Fibroblast of lung (primary cell): ENCODE measurements around the gene SORL1. TPM values are rescaled to one million over a fixed set of nuclear protein-coding genes. Genes with fewer than 3 reads are reported as not detected.

ENCODE experiments used
- DNase-seq, 2 donors: peaks; one replicate each; pipeline versions ENCODE4 v3.0.0 to v3.0.0-alpha.2; 2010; ENCODE audit warnings: low read depth in 2 of 2
- H2AFZ ChIP-seq: 2 replicates; pipeline ENCODE4 v1.5.1; 2012; ENCODE audit warnings: low read length, control low read depth, inconsistent platforms
- H3K27ac ChIP-seq: 2 replicates; pipeline ENCODE4 v1.5.1; 2011; ENCODE audit warnings: low read length, control low read depth; ENCODE audit not compliant: insufficient read depth
- H3K27me3 ChIP-seq: 2 replicates; pipeline ENCODE4 v1.5.1; 2011; ENCODE audit warnings: mild to moderate bottlenecking, low read length; ENCODE audit not compliant: control insufficient read depth, insufficient read depth
- H3K36me3 ChIP-seq: 2 replicates; pipeline ENCODE4 v1.5.1; 2011; ENCODE audit warnings: low read length; ENCODE audit not compliant: control insufficient read depth, insufficient read depth
- H3K4me1 ChIP-seq: 2 replicates; pipeline ENCODE4 v1.5.1; 2011; ENCODE audit warnings: low read length; ENCODE audit not compliant: control insufficient read depth, insufficient read depth; ENCODE audit errors: extremely low read depth
- H3K4me2 ChIP-seq: 2 replicates; pipeline ENCODE4 v1.5.1; 2011; ENCODE audit warnings: low read length, control low read depth; ENCODE audit not compliant: insufficient read depth; ENCODE audit errors: extremely low read depth
- H3K4me3 ChIP-seq, 4 experiments: fragments of 200-600 bp in 1 of 4; sonication (generic) in 1 of 4; replicated peaks in 1 of 4; 2 replicates each; pipeline ENCODE4 v1.5.1; 2011 to 2016; ENCODE audit warnings: low read length in 4 of 4, low read depth in 3 of 4, mild to moderate bottlenecking in 3 of 4, control low read depth in 2 of 4, inconsistent platforms in 1 of 4, mixed read lengths in 1 of 4; ENCODE audit not compliant: insufficient read depth in 1 of 4; ENCODE audit errors: control extremely low read depth in 1 of 4
- H3K79me2 ChIP-seq: 2 replicates; pipeline ENCODE4 v1.5.1; 2012; ENCODE audit warnings: mild to moderate bottlenecking, low read length, inconsistent platforms; ENCODE audit not compliant: control insufficient read depth, insufficient read depth
- H3K9ac ChIP-seq: 2 replicates; pipeline ENCODE4 v1.5.1; 2011; ENCODE audit warnings: mild to moderate bottlenecking, low read length, control low read depth; ENCODE audit not compliant: insufficient read depth
- H3K9me3 ChIP-seq: 2 replicates; pipeline ENCODE4 v1.5.1; 2012; ENCODE audit warnings: low read depth, low read length; ENCODE audit not compliant: control insufficient read depth, insufficient read depth
- H4K20me1 ChIP-seq: 2 replicates; pipeline ENCODE4 v1.5.1; 2011; ENCODE audit warnings: low read length; ENCODE audit not compliant: control insufficient read depth, insufficient read depth; ENCODE audit errors: extremely low read depth
- EZH2 ChIP-seq: IDR thresholded peaks from 2 replicates; pipeline ENCODE4 v1.5.1; 2012; ENCODE audit warnings: low read length, control low read depth, mild to moderate bottlenecking; ENCODE audit errors: missing control alignments
- polyA plus RNA-seq, 2 donors: library from polyadenylated mRNA; depleted of rRNA in 1 of 2; stranded (reverse) in 1 of 2; unstranded in 1 of 2; fragments of >200 nt; gene quantifications; 2 replicates each; pipeline ENCODE4 v1.2.1, GENCODE V29; 2011 to 2012; ENCODE audit warnings: missing spikeins in 1 of 2
- total RNA-seq: library from RNA; depleted of rRNA; stranded (reverse); fragments of >200 nt; gene quantifications from 2 replicates; pipeline ENCODE4 v1.2.1, GENCODE V29; 2014
- TF ChIP-seq, protein P1 (sequence below), 2 donors: IDR thresholded peaks in 1 of 2; conservative IDR thresholded peaks in 1 of 2; 1 replicate in 1 of 2; 2 replicates in 1 of 2; pipeline ENCODE4 v1.5.1; 2011 to 2012; ENCODE audit warnings: low read length in 2 of 2, control low read depth in 1 of 2, inconsistent platforms in 1 of 2, low read depth in 1 of 2, mild to moderate bottlenecking in 1 of 2

The SORL1 gene
- total and polyA plus RNA-seq, 2 donors (not counting 1 experiment from before 2014, with no cell fraction given) = 0.58 to 10.9 TPM

DNA sequence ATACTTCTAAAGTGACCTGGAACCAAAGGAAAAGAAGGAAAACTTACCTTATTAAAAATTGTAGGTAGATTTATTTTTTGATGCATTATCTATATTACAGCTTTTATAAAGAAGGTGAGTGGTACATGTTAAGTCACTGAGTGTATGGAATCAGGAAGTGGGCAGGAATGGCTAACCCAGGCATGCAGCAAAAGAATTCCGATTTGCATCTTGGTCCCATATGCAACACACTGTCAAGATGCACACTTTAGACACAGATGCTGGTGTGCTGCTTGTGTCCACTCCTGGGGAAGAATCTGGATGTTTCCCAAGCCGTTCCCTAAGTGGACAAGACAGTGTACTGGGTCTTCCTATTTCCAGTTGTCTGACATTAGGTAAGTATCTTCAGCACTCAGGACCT, 100.5 kb downstream of the SORL1 start:
- H3K27me3 ChIP-seq = no peaks in the 10 kb centered on the region
- no peaks in the 10 kb centered on the region for H3K4me1 ChIP-seq
- H3K9me3 ChIP-seq = no peaks in the 10 kb centered on the region
- no peak for DNase-seq
- H4K20me1 ChIP-seq = no peaks in the 10 kb centered on the region
- H3K79me2 ChIP-seq = no peaks in the 10 kb centered on the region
- TF ChIP-seq, protein P1, sequence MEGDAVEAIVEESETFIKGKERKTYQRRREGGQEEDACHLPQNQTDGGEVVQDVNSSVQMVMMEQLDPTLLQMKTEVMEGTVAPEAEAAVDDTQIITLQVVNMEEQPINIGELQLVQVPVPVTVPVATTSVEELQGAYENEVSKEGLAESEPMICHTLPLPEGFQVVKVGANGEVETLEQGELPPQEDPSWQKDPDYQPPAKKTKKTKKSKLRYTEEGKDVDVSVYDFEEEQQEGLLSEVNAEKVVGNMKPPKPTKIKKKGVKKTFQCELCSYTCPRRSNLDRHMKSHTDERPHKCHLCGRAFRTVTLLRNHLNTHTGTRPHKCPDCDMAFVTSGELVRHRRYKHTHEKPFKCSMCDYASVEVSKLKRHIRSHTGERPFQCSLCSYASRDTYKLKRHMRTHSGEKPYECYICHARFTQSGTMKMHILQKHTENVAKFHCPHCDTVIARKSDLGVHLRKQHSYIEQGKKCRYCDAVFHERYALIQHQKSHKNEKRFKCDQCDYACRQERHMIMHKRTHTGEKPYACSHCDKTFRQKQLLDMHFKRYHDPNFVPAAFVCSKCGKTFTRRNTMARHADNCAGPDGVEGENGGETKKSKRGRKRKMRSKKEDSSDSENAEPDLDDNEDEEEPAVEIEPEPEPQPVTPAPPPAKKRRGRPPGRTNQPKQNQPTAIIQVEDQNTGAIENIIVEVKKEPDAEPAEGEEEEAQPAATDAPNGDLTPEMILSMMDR (conservative IDR thresholded peaks at IDR 0.05 in 1 of 2, IDR thresholded peaks at IDR 0.05 in 1 of 2; ENCODE audit: low read depth in 1 of 2, low read length in 2 of 2) = no peak
- no peak for TF ChIP-seq EZH2
- H3K36me3 ChIP-seq = no peaks in the 10 kb centered on the region
- H2AFZ ChIP-seq = no peak overlapping the region
- H3K4me2 ChIP-seq = no peak overlapping the region
- no peak overlapping the region for H3K27ac ChIP-seq
- H3K9ac ChIP-seq = no peak overlapping the region
- H3K4me3 ChIP-seq = no peak overlapping the region

DNA sequence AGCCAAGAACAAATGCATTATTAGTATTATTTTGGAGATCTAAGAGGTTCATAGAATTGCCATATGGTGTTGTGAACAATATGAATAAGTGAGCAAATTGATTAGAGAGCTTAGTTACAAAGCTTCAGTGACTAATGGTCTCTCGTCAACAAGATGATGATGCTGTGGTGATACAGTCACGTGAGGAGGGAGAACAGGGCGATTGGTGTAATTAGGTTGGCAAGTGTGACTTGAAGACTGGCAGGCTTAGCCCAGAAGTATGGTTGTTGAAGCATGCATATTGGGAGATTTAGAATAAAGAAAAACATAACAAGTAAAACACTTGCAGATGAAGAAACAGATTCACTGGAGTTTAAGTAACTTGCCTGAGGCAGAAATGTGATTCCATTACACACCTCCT, 101.3 kb downstream of the SORL1 start:
- no peak overlapping the region for H3K27ac ChIP-seq
- no peak overlapping the region for H3K4me2 ChIP-seq
- H3K9ac ChIP-seq = no peak overlapping the region
- DNase-seq = no peak
- no peak overlapping the region for H2AFZ ChIP-seq
- H3K79me2 ChIP-seq = no peaks in the 10 kb centered on the region
- no peaks in the 10 kb centered on the region for H3K36me3 ChIP-seq
- no peak overlapping the region for H3K4me3 ChIP-seq
- no peaks in the 10 kb centered on the region for H3K4me1 ChIP-seq
- H4K20me1 ChIP-seq = no peaks in the 10 kb centered on the region
- no peak for TF ChIP-seq EZH2
- TF ChIP-seq, protein P1 (conservative IDR thresholded peaks at IDR 0.05 in 1 of 2, IDR thresholded peaks at IDR 0.05 in 1 of 2; ENCODE audit: low read depth in 1 of 2, low read length in 2 of 2) = no peak
- H3K27me3 ChIP-seq = no peaks in the 10 kb centered on the region
- H3K9me3 ChIP-seq = no peaks in the 10 kb centered on the region

DNA sequence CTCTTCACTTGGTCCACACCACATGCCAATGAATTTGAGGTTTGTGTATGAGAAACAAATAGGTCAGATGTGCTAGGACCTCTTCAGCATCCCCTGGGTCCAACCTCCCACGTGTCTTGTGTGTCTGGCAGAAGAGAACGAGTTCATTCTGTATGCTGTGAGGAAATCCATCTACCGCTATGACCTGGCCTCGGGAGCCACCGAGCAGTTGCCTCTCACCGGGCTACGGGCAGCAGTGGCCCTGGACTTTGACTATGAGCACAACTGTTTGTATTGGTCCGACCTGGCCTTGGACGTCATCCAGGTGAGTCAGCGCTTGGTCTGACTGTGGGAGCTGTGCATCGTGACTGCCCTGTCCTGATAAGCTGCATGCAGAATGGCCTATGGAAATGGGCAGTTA, 101.7 kb downstream of the SORL1 start:
- H3K4me1 ChIP-seq = no peaks in the 10 kb centered on the region
- no peak overlapping the region for H3K27ac ChIP-seq
- DNase-seq = peak in 1 of 2 donors; percentile 62
- H3K27me3 ChIP-seq = no peaks in the 10 kb centered on the region
- H3K9ac ChIP-seq = no peak overlapping the region
- no peak overlapping the region for H3K4me2 ChIP-seq
- H3K9me3 ChIP-seq = no peaks in the 10 kb centered on the region
- no peaks in the 10 kb centered on the region for H3K36me3 ChIP-seq
- H4K20me1 ChIP-seq = no peaks in the 10 kb centered on the region
- TF ChIP-seq EZH2 = no peak
- TF ChIP-seq, protein P1 (conservative IDR thresholded peaks at IDR 0.05 in 1 of 2, IDR thresholded peaks at IDR 0.05 in 1 of 2; ENCODE audit: low read depth in 1 of 2, low read length in 2 of 2) = no peak
- H3K4me3 ChIP-seq = no peak overlapping the region
- H3K79me2 ChIP-seq = no peaks in the 10 kb centered on the region
- H2AFZ ChIP-seq = no peak overlapping the region
